Smooth muscle cell (in vitro differentiated cells): ENCODE results near the gene PODN. TPM values are rescaled to one million over a fixed set of nuclear protein-coding genes. Genes with fewer than 3 reads are reported as not detected.
A peak's percentile ranks its signal among the peaks of the same experiment; 100 is the strongest.

Source experiments
- DNase-seq: peaks from one replicate; lab custom pipeline; 2025; ENCODE audit not compliant: unreplicated experiment; lab: John Stamatoyannopoulos, UW
- H2AFZ ChIP-seq: fragments of 200-600 bp; sonication (generic); 2 replicates; pipeline ENCODE4 v1.6.0; 2016; ENCODE audit warnings: antibody characterized with exemption, low read depth, mild to moderate bottlenecking
- H3F3A ChIP-seq: fragments of 200-600 bp; sonication (generic); 2 replicates; pipeline ENCODE4 v1.6.0; 2017; ENCODE audit warnings: antibody characterized with exemption, low read depth
- H3K27ac ChIP-seq: fragments of 200-600 bp; sonication (generic); 2 replicates; pipeline ENCODE4 v1.5.1; 2016; ENCODE audit warnings: low read depth, mild to moderate bottlenecking
- H3K27me3 ChIP-seq: fragments of 200-600 bp; sonication (generic); 2 replicates; pipeline ENCODE4 v1.6.1; 2016; ENCODE audit warnings: low read depth, mild to moderate bottlenecking
- H3K36me3 ChIP-seq: fragments of 200-600 bp; sonication (generic); 2 replicates; pipeline ENCODE4 v1.5.1; 2016; ENCODE audit warnings: low read depth
- H3K4me1 ChIP-seq: fragments of 200-600 bp; sonication (generic); 2 replicates; pipeline ENCODE4 v1.5.1; 2016; ENCODE audit warnings: low read depth
- H3K4me2 ChIP-seq: fragments of 200-600 bp; sonication (generic); 2 replicates; pipeline ENCODE4 v1.6.0; 2016; ENCODE audit warnings: mild to moderate bottlenecking
- H3K4me3 ChIP-seq: fragments of 200-600 bp; sonication (generic); 2 replicates; pipeline ENCODE4 v1.5.1; 2016; ENCODE audit warnings: mild to moderate bottlenecking
- H3K79me2 ChIP-seq: fragments of 200-600 bp; sonication (generic); 2 replicates; pipeline ENCODE4 v1.6.0; 2016; ENCODE audit warnings: low read depth, mild to moderate bottlenecking
- H3K9ac ChIP-seq: fragments of 200-600 bp; sonication (generic); 2 replicates; pipeline ENCODE4 v1.6.0; 2016; ENCODE audit warnings: low read depth
- H3K9me3 ChIP-seq: fragments of 200-600 bp; sonication (generic); replicated peaks from 2 replicates; pipeline ENCODE4 v1.5.1; 2016; ENCODE audit warnings: low read depth
- H4K20me1 ChIP-seq: fragments of 200-600 bp; sonication (generic); 2 replicates; pipeline ENCODE4 v1.6.0; 2016; ENCODE audit warnings: low read depth
- CTCF ChIP-seq: fragments of 200-600 bp; sonication (generic); IDR thresholded peaks from 2 replicates; pipeline ENCODE4 v1.5.1; 2017; ENCODE audit warnings: borderline replicate concordance, mild to moderate bottlenecking, antibody characterized with exemption; ENCODE audit not compliant: insufficient read depth, poor library complexity, severe bottlenecking
- WGBS: methylation state at CpG from one replicate; pipeline ENCODE4 v1.1.7; 2016; ENCODE audit warnings: low lambda C conversion rate; 5-methylcytosine and 5-hydroxymethylcytosine counted together
- polyA plus RNA-seq: library from polyadenylated mRNA; unstranded; fragments of >200 nt; fragmentation: Nextera tagmentation; extraction: Ambion mirVana; gene quantifications from 2 replicates; pipeline ENCODE4 v1.2.1, GENCODE V29; 2016
- total RNA-seq: library from RNA; depleted of rRNA; stranded (reverse); fragments of >200 nt; gene quantifications from 2 replicates; pipeline ENCODE4 v1.2.3, GENCODE V29; 2014

The PODN gene
- total and polyA plus RNA-seq, 2 experiments from 2014 or later, result 0.27 to 0.45 TPM

DNA sequence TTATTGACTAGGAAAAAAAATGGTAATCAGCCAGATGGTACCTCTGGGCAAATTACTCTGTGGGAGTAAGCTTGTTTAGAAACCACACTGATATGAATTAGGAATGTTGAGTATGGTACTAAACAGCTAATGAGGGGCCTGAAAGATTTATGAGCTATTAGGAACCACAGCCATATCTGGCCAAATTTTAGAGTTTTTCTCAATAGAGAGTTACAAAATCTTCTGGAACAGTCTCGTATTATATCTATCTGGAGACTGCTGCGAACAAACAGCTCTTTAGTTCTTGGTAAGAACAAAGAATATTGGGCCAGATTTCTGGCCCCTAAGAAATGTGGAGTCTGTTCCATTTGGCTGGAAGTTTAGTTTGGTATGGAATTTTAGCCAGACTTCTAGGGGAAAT lies 4.9 kb upstream of the PODN start:
- Histone ChIP-seq H3K4me3 (no peak overlapping the region), H3K36me3 (no peaks in the 10 kb centered on the region), H3F3A (no peaks in the 10 kb centered on the region), H3K27me3 (peaks cover 48% of the 10 kb centered on the region), H3K27ac (no peak overlapping the region), H3K9me3 (no peaks in the 10 kb centered on the region), H4K20me1 (no peaks in the 10 kb centered on the region), H3K4me2 (no peak overlapping the region), H3K79me2 (no peaks in the 10 kb centered on the region), H3K4me1 (no peaks in the 10 kb centered on the region), H3K9ac (no peak overlapping the region), H2AFZ (no peak overlapping the region)
- WGBS, result 54% methylated on average over 2 of the region's 2 CpGs
- DNase-seq, result no peak
- TF ChIP-seq CTCF, result no peak

- H3K4me2 ChIP-seq, result no peak overlapping the region
- TF ChIP-seq CTCF, result no peak
- H3K79me2 ChIP-seq, result no peaks in the 10 kb centered on the region
- H2AFZ ChIP-seq, result no peak overlapping the region
- H3F3A ChIP-seq, result no peaks in the 10 kb centered on the region
- no peak for DNase-seq
- H3K27me3 ChIP-seq, result peaks cover 83% of the 10 kb centered on the region
- no peak overlapping the region for H3K9ac ChIP-seq
- no peaks in the 10 kb centered on the region for H3K36me3 ChIP-seq
- 88% methylated on average over 1 of the region's 1 CpG for WGBS
- no peaks in the 10 kb centered on the region for H4K20me1 ChIP-seq
- H3K27ac ChIP-seq, result no peak overlapping the region
- H3K4me3 ChIP-seq, result no peak overlapping the region
- no peaks in the 10 kb centered on the region for H3K9me3 ChIP-seq
- peaks cover 4% of the 10 kb centered on the region for H3K4me1 ChIP-seq
Measured at GRCh38 chr1:53060579-53060978, 1.4 kb upstream of the PODN start.

GRCh38 chr1:53061123-53061858 lies 722 bp upstream of the PODN start:
- Histone ChIP-seq H3K79me2 (no peaks in the 10 kb centered on the region), H3F3A (no peaks in the 10 kb centered on the region), H3K9ac (no peak overlapping the region), H2AFZ (no peak overlapping the region), H3K4me3 (peak overlapping the region; percentile 54), H3K27ac (no peak overlapping the region), H4K20me1 (no peaks in the 10 kb centered on the region), H3K36me3 (no peaks in the 10 kb centered on the region), H3K27me3 (peaks cover 85% of the 10 kb centered on the region), H3K4me1 (peaks cover 4% of the 10 kb centered on the region), H3K9me3 (no peaks in the 10 kb centered on the region), H3K4me2 (peak overlapping the region; percentile 91)
- DNase-seq, result no peak
- no peak for TF ChIP-seq CTCF
- 56% methylated on average over 19 of the region's 19 CpGs for WGBS
